ENCODE results near the gene SRGN.

The SRGN gene

DNA sequence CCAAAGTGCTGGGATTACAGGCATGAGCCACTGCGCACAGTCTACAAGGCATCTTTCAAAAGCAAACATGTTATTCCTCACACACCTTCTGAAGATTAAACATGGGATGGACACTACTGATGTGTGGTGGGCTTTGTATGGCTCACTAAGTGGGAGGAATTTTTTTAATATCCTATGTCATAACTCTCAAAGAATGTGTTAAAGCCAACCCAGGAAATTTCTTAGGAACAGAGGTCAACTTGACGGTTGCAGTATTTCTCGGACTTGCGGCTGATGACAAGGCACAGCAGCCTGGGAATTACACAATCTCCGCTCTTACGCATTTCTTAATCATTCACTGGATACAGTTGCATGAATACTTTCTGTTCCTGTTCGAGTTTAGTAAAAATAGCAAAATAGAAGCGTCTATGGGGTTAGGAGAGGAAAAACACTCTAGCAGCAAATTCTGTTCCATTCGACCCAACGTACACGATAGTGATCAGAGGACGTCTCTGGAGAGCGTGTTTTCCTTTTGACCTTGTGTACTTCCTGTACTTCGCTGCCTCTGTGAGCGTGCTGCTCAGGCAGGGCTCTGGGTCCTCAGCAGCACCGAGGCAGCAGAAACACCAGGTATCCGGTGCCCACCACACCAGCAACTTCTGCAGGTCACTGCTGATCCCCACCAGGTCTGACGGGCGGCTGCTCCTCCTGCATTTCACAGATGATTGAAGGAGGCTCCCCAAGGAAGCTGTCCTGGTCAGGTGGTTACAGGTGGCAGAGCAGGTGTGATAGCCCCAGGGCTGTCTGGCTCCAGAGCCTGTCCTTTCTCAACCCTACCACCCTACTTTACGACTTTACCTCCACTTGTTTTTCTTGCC is 26.4 kb upstream of the SRGN start:
- peak; percentile 86 for DNase-seq (ENCODE audit: low read depth)

DNA sequence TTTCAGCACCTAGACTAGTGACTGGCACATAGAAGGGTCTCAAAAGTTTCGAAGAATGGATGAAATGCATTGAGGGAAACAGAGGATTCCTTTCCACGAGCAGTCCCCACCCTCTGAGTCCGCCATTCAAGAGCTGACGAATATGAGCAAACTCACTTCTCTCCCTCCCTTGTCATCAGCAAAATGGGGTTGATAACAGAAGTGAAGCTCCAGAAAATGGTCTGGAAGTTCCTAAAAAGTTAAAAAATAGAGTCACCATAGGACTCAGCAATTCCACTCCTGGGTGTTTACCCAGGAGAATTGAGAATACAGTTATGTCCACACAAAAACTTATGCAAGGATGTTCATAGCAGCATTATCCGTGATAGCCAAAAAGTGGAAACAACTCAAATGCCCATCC is 25.0 kb upstream of the SRGN start:
- no peak for DNase-seq (ENCODE audit: low read depth)

DNA sequence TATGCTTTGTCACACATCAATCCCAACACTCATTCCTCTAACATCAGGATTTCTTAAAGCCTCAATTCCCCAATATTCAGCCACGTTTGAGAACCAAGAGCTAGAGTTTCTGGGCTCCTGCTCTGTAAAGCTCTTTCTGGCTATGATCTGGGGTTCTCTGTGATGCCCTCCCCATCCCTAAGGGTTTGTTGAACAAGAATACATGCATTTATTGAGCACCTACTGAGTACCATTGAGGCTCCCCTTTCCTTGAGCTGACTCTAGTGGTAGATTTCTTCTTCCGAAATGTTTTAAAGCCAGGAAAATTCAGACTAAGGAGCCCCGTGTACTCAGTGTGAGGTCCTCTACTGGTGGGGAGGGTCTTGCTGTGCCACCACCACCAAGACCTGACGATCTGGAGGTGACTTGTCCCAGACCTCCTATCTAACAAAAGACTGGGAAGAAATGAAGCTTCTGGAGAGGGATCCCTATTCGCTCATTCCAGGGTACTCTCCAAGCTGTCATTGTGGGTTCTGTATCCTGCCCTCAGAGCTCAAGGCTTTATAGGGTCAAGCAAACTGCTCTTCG is 23.1 kb upstream of the SRGN start:
- DNase-seq (ENCODE audit: low read depth) = no peak

DNA sequence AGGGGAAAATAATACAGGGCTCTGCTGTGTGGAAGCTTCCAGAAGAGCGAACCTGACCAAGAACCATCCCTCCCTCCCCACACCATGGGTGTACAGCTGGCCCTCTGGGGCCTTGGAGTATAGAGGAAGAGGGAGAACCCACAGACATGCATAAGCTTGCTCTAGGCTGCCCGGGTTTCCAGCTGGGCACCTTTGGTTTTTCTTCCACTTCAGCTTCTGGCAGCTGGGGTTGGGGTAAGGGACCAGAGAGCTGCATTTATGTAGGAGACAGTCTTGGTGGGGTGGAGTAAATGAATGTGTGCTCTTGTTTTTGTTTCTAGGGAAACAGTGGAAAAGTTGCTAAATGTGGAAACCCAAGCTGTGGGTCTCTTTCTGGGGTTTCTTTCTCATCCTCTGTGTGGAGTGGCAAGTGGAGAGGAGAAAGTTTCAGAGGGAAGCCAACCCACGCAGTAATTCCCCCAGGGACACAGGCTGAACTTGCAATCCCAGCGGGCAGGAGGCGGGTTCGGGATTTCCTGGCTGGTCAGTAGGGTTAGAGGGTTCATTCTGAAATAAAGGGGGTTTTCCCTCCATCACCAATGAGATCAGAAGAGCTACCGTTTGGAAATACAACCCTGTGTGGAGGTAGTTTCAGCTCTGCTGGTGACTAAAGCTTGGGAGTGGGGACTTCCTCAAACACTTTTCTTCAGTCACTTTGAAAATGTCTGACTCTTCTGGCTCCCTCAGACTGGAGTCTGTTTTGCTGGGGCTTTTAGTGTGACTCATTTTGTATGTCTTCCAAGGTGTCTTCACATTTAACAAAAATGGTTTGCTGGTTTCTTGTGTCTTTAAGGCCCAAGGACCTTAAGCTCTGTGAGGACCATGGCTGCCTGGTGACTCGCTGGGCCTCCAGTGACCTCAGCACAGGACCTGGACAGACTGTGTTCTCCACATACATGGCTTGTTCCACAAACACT is 22.2 kb upstream of the SRGN start:
- DNase-seq (ENCODE audit: low read depth) = no peak

DNA sequence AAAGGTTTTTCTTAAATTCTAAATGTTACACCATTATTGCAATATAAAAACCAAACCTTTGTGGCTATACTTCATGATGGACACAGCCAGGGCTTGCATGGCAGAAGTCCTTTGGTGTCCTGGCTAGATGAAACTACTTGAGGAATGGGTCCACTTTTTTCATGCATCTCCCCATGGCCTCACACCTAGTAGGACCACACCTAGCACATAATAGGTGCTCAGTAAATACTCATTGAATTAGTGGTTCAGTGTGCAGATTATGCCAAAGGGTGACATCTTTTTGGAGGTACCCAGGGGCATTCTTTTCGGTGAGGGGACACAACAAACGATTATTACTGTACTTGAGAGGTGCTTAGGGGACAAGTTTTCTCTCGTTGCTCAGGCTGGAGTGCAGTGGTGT is 20.7 kb upstream of the SRGN start:
- no peak for DNase-seq (ENCODE audit: low read depth)

DNA sequence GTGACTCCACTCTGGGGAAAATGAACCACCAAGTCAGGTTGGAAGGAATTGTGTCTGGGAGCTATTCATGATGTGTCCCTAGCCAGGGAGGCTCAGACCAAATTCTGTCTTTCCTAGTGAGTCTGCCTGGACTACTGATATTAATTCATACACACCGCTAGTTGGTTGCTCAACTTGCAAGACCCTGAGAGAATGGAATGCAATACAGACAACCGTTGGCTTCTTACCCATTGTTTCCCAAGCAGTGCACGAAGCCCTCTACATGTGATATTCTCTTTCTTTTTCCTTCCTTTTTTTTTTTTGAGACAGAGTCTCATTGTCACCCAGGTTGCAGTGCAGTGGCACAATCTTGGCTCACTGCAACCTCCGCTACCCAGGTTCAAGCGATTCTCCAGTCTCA is 19.4 kb upstream of the SRGN start:
- no peak for DNase-seq (ENCODE audit: low read depth)

DNA sequence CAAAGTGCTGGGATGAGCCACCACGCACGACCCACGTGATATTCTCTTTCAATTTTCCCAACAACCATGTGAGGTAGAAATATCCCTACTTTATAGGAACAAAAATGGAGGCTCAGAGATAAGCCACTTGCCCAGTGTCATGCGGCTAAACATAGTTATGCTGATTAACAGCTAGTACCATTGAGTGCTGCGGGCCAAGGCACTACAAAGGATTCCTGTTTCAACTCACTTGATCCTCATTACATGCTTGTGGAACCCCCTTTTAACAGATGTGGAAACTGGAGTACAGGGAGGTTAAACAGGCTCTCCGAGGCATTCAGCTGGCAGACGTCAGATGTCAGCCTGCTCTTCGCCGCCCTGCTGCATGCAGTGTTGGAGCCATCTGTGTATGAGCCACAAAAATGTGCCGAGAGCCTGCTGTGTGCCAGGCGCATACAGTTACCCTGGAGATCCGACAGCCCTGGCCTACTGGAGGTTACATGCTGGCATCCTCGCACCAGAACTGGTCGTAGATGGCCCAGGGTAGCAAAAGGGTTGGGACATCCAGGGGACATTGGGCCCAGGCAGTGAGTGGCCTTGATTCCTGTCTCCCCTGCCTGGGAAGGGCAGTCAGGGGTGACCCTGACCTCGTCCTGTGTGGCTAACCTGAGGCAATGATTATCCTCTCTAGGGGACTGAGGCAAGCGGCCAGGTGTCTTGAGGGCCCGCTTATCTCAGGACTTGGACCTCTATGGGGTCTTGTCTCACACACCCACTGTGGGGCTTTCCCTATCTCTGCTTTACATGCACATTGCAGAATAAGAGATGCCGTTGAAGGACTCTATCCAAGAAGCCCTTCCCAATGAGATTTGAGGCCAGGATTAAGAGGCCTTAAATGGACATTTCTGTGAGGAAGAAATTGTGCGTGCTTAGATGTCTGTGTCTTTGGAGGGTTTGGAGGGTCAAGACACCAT is 18.5 kb upstream of the SRGN start:
- no peak for DNase-seq (ENCODE audit: low read depth)

DNA sequence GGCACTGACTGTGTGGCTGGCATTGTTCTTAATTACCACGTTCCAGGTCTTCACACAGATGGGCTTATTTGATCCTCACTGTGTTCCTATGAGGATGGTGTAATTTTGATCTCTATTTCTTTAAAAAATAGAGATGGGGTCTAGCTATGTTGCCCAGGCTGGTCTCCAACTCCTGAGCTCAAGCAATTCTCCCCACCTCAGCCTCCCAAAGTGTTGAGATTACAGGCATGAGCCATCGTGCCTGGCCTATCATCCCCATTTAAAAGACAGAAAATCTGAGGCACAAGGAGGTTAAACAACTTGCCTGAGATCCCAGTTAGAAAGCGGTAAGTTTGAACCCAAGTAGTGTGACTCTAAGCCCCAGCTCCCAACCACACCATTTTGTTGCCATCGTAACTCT is 17.0 kb upstream of the SRGN start:
- no peak for DNase-seq (ENCODE audit: low read depth)

DNA sequence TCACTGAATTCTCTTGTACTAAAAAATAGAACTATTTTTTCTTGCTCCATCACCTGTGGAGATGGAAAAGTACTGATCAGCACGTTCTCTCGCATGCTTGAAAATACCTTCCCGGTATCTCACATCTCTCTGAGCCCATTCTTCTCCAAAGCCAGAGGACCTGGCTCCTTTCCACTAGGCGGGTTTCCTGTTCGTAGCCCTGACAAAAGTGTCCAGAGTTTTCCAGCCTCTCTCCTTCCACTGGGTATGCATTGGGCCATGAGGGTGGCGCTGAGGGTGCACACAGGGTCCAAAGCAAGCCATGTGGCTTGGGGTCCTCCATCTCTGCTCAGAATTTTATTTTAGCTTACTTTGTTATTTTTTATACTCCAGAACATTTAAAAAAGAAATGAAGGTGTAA is 16.3 kb upstream of the SRGN start:
- DNase-seq (ENCODE audit: low read depth) = no peak

DNA sequence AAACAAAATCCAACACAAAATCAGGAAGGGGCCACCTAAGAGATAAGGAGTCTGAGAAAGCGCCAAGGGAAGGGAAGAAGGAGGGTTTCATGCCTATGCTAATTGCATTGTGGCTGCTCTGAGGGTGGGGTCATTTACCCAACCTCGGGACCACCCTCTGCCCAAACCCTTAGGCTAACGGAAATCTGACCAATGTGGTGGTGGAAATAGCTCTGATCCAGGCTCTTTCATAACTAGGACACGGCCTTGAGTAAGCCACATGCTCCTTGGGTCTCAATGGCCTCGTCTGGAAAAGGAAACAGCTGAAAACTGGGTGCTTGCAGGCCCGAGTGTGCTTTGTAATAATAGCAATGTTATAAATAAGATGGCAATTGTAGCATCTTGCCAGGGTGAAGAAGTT is 14.9 kb upstream of the SRGN start:
- no peak for DNase-seq (ENCODE audit: low read depth)

DNA sequence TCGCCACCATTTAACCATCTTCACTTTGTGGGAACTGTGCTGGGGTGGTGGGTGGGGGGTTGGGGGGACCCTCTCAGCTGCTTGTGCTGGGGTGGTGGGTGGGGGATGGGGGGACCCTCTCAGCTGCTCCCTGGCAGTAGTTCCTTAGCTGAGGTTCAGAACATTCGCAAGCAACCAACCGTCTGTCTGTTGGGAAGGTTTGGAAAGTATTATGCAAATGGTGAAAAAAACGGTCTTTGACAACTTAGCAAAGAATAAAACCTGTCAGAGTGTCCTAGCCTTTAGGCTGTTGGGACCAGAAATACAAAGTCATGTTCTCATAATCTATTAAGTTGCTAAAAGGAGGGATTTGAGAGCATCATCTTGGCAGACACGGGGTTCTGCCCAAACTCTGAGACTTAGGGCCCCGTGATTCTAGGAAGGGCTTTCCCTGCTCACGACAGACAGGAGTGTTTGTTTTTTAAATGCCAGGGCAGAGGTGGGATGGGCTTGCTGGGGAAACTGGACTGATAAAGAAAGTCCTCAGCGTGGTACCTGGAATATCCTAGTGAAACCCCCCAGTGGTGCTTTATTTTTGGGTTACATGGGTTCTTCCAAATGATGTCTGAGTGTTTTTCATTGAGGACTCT is 14.1 kb upstream of the SRGN start:
- no peak for DNase-seq (ENCODE audit: low read depth)

DNA sequence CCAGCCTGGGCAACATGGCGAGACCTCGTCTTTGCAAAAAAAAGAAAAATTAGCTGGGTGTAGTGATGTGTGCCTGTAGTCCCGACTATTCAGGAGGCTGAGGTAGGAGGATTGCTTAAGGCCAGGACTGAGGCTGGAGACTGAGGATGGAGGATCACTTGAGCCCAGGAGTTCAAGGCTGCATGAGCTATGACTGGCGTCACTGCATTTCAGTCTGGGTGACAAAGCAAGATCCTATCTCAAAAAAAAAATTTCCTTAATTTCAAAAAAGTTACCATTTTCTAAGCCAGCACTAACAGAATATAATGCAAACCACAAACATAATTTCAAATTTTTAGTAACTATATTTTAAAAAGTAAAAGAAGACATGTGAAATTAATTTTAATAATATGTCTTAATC is 13.4 kb upstream of the SRGN start:
- no peak for DNase-seq (ENCODE audit: low read depth)

DNA sequence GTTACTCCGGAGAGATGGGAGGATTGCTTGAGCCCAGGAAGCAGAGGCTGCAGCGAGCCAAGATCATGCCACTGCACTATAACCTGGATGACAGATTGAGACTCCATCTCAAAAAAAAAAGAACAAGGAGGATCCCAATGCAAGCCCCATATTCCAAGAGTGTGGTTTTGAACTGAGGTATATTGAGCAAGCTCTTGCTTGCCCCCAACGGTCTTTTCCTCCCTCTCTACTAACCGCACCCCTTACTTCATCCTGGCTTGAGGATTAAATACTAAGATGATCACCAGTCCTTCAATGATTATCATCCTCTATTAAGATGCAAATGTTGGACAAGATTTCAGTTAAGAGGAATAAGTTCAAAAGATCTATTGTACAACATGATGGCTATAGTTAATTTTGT is 12.5 kb upstream of the SRGN start:
- DNase-seq (ENCODE audit: low read depth) = no peak

DNA sequence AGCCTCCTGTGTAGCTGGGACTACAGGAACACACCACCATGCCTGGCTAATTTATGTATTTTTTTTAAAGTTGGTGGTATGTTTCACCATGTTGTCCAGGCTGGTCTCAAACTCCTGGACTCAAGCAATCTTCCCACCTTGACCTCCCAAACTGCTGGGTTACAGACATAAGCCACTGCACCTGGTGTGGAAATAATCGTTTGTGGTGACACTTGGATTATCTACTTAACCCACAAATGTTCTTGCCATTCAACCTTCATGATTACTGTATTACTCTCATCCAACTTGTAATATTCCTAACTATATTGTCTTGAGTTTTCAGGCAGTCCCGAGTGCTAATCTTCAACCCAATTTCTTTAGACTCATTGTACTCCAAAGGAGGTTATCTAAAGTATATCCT is 9.6 kb upstream of the SRGN start:
- DNase-seq (ENCODE audit: low read depth) = no peak

DNA sequence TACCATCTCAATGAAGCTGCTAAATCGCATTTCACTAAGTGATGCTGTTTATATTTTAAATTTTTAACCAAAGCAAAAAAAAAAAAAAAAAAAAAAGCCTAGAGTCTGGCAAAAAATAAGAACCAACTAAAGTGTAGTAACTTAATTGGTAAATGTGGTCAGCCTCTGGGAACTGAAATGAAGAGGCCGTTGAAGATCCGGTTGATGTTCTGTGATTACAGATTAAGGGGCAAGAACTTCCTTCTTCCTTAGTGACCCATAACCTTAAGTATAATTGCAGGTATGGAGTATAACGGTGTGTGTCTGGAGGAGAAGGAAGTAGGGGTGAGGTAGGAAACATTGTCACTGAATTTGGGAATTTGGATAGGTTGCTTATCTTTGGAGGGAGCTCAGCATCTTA is 7.7 kb upstream of the SRGN start:
- no peak for DNase-seq (ENCODE audit: low read depth)

DNA sequence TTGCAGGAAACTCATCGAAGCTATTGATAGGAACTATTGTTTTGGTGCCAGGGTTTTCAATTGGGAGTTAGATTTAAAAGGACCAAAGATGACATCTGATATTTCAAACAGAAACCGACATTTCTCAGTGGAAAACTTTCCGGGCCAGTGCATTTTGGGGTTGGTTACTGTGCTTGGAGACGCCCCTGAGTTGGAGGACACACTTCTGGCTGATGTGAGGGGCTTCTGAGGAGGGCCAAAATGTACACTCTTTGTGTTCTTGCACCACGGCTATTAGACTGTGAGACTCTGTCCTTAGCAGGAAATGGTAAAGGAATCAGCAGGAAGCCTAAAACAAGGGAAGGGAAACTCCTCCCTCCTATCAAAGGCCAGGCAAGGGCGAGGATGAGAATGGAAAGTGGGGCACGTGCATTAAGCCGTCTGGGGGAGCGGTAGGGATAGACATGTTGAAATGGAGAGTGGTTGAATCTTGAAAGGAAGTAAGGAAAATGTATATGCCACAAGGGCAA is 1.8 kb upstream of the SRGN start:
- no peak for DNase-seq (ENCODE audit: low read depth)

DNA sequence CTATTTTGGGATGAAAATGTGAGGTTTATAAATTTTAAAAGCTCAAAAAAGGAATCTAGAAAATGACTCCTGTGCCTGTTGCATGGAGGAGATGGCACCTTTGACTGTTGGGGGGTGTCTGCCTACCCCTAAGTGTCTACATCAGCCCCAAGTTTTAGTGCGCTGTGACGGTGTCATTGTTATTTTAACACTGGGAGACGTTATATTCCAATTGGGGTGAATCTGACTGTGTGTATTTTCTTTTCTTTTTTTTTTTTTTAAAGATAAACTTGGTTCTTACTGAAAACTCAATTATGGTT is 517 bp downstream of the SRGN start:
- no peak for DNase-seq (ENCODE audit: low read depth)

DNA sequence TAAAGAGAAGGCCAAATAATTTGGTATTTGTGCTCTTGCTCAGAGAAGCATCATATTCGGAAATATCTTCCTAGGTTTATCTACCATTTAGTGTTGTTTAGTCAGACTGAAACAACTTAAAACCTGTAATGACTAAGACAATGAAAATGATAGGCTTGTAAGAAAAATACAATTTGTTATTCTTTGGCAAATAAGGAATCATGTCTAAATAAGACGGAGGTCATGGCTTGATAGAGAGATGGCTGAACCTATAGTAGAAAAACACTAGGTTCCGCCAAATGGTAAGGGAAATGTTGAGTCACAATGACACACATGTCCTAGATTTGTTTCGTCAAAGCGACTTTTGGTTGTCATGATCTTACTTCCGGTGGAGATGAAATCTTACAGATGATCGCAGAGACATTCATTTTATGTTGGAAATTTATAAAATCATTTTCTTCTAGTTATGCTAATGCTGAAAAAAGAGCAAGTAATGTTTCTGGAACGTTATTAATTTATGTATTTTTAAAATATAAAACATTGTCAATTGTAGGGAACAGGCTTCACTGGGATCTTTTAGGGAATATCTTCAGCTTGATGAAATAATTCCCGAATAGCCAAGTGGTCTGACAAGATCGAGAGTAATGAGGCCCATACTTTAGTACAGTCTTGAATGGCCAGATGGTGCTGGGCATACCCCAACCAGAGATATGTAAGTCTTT is 1.0 kb downstream of the SRGN start:
- DNase-seq (ENCODE audit: low read depth) = no peak

DNA sequence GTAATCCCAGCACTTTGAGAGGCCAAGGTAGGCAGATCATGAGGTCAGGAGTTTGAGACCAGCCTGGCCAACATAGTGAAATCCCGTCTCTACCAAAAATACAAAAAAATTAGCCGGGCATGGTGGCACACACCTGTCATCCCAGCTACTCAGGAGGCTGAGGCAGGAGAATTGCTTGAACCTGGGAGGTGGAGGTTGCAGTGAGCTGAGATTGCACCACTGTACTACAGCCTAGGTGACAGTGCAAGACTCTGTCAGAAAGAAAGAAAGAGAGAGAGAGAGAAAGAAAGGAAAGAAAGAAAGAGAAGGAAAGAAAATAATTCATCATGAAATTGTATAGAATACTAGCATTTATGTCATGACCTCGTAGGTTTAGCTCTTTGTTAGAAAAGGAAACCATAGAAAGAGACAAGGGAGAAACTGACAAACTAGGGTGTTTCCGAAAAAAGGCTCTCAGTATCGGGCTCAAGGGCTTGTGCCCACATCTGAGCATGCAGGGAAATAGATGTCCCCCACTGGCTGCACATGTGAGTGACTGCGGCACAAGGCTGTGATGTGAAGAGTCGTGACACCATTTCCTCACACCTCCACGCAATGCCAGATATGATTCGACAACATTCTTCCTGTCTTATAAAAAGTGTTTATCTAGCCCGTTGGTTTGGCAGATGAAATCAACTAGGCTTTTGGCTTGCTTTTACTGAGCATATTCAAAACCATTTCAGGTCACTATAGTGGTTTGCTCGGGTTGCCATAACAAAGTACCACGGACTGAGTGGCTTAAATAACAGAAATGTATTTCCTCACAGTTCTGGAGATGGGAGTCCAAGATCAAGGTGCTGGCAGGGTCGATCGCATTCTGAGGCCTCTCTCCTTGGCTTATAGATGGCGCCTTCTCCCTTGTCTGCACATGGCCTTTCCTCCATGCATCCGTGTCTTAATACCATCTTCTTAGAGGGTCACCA is 2.0 kb downstream of the SRGN start:
- no peak for DNase-seq (ENCODE audit: low read depth)

Data from HS-27A (cell line).